Activated CD8-positive, alpha-beta memory T cell treated with anti-CD3 and anti-CD28 coated beads, Interleukin-2, amount 50 U/mL, for 1 hour (primary cell): ENCODE data around the gene NTRK2.

Experiments used
- DNase-seq: peaks from one replicate; pipeline ENCODE4 v3.0.0-alpha.2; 2020; ENCODE audit errors: extremely low read depth

Gene NTRK2

DNA sequence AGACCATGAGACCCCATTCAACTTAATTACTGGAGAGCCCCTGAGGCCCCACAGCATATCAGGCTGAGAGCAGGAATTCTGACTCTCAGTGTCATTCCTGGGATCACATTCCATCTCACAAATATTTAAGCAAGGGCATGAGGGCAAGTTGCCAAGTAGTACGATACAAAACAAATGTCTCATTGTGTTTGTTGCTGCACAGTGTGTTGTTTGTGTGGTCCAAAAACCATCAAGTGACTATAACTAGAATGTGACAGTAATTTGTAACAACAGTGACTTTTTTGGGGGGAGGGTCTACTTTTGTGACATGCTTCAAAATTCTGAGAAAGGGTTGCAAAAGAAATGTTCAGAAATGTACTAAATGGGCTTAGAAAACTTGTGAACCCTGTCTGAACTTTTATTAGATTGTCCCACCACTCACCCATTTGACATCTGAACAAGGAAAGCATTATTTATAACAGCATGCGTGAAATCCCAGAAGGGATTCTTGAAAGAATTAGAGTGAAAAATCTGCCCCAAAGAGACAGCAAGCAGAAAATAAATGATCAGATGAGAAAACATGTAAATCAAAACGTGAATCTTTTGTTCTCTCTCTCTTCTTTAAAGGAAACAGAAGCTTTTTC is 347.0 kb downstream of the NTRK2 start:
- no peak for DNase-seq

DNA sequence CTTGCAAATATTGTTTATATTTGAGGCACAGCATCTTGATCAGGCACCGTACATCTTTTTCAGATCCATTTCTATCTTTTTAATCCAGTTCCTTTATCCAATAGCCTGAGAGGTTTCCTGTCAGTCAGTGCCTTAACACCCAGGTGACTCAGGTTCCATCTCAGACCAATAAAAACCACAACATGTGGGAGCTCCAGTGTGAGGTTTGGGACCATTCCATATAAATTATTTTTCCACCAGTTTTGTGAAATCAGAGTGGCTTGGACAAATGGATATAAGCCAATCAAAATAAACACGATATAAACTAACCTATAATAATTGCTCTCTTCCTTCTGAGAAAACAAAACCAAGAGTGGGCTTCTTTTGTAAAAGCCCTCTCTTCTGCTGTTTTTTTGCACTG is 351.3 kb downstream of the NTRK2 start:
- no peak for DNase-seq

DNA sequence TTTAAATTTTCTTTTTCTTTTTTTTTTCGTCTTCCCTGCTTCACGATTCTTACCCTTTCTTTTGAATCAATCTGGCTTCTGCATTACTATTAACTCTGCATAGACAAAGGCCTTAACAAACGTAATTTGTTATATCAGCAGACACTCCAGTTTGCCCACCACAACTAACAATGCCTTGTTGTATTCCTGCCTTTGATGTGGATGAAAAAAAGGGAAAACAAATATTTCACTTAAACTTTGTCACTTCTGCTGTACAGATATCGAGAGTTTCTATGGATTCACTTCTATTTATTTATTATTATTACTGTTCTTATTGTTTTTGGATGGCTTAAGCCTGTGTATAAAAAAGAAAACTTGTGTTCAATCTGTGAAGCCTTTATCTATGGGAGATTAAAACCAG is 352.2 kb downstream of the NTRK2 start:
- no peak for DNase-seq

DNA sequence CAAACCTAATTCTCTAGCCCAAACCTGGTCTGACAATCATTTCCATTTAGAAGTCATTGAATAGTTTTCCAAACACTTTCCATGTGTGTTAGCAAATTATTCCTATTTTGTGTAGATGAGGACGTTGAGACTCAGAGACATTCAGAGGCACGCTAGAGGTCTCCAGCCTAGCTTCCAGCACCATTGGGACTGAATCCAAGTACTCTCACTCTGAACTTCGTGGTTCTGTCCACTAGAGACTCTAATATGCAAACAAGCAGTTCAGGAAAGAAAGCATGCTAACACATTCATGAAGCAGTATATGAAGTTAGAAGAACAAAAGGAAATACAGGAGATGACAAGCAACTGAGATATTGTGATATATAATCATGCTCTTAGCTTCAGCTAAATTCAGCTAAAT is 354.8 kb downstream of the NTRK2 start:
- no peak for DNase-seq

DNA sequence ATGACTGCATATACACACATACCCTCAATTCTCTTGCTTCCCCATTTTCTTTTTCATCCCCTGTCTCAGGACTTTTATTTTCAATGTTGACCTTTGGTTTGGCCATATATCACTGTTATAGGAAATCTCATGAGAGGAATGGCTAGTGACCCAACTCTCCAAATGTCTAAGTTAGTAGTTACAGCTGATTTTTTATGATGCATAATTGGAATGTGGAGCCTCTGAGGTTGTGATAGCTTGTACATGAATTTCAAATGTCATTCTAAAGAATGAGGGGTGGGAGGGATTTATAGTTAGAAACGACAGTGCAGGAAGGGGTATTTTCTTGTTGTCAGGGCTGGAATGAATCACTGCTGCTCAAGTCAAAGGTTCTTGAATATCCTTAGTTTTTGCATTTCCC is 356.1 kb downstream of the NTRK2 start:
- DNase-seq, result no peak

DNA sequence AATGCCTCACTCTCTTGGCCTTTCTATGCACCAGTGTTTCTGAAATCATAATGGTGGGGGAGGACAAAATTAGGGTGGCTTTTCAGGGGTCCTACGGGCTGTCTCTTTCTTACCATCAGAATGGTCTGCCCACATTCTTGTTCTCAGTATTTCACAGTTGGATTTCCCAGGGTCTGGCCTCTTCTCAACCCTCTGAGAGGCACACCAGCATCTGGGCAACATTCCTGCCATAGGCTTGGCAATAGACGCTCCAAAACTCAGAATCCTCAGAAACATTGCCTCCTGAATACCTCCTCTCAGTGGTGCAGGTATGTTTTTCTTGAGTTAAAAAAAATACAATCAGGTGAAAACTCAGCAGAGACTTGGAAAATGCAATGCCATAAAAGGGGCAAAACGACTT is 358.3 kb downstream of the NTRK2 start:
- no peak for DNase-seq

DNA sequence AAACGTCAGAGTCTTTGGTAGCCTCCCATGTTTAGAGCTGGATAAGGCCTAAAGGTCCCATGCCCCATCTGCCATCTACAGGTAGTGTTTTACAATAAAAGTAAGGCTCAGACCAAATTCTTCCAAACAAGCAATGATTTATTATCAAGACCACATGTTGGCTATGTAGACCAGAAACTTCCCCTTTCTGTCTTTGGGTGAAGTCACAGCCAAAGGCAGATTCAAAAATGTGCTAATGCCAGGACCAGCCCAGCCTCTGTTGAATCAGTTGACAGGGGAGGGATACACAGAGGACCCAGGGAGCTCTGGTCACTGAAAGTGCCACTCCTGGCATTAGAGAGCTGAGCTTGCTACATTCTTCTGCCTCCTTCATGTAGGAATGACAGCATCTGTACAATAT is 360.8 kb downstream of the NTRK2 start:
- DNase-seq, result no peak

DNA sequence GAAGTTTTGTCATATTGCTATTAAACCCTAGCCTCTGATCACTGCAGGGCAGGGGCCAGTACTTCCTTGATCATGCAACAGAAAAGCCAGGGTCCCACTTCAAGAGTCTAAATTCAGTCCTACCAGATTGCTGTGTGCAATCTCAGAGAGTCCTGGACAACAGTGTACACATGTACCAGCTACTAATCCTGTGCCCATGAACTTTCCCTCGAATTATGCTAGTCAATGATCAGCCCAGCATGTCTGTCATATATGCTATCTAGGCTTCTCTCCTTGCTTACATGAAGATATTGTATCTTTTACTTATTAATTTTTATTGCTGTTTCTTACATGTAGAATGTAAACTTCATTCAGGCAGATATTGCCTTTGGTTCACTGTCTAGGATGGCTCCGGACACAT is 367.0 kb downstream of the NTRK2 start:
- no peak for DNase-seq

DNA sequence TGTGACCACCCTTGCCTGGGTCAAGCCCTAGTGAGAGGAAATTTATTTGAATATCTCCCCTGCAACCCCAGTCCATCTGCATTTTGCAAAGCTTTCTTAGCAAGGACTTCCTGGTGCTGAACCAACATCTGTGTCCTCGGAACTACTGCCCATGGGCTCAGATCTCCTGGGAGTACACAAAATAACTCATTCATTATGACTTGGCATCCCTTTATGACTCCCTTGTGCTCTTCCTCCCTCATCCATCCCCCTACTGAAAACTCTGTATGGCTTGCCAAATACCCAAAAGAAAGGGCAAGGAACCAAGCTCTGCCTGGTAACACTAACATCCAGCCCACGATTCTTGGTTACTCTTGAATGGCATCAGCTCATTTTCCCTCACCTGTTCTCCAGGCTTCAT is 368.5 kb downstream of the NTRK2 start:
- DNase-seq, result no peak

DNA sequence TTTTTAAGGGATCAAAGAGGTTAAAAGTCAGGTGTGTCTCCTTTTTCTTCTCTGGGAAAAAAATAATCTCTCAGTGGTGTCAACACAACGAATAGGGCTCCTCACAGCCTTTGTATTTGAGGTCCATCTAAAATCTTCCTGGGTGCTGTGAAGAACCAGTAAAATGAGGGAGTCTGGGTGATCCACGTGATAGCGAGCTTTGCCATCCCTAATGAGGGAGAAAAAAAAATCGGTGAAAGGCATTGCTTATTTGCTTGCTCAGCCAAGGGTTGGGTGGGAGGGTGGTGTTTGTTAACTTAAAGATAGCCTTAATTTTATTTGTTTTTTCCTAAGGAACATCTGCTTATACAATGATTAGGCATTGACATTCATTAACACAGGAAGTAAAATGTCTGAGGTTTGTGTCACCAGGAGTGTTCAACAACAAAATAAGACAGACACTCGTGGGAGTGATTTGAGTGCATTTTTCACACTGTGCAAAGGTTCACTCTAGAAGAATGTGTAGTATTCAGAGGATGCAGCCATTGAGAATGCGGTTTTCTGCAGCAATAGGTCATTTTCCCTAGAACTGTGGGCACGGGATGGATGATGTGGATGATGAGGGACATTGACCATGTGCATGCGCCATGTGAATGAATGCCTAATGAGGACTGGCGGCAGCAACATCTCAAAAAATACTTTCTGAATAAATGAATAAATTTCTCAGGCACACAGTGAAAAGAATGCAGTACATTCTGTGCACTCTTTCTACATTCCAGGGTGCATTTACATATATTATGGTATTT is 369.5 kb downstream of the NTRK2 start:
- no peak for DNase-seq

DNA sequence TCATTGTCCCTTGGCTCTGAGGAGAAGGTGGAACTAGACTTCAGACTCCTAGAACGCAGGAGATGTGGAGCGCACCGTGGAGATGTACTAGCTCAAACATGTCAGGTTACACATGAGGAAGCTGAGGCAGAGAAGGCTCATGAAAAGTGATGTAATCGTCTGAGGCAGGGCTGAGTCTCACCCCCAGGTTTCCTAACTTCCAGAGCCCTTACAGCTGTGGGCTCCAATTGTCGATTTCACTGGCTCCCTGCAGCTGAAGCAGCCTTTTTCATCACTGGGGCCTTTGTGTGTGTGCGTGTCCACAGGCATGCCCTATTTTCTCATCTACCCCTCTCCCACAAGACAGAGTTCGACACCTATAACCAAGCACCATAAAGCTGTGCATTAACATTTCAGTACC is 370.6 kb downstream of the NTRK2 start:
- DNase-seq, result no peak

DNA sequence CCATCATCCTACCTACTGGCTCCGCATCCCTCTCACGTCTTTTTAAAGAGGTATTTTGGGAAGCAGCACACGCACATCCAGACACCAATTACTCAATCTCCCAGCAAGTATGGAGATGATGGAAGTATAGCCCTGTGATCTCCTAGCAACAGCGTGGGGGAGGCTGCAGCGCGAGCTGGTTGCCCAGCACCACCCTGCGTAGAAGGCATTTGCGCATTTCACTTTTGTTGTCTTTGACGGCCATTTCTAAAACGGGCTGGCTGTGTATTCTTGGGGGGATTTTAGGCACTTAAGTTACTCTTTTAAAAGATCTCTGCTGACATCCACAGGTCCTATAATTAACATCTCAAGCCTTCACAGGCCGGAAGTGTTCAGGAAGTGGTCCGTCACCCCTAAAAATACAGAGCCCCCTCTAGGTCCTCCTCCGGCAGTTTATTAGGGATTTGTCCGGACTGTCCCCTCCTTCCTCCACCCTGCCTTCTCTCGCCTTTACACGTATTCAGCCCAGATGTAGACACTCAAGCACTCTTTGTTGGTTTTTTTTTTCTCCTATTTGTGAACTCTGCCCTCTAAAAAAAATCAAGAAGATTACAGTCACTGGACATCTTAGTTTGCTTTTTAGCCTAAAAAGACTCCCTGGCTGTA is 371.4 kb downstream of the NTRK2 start:
- no peak for DNase-seq

DNA sequence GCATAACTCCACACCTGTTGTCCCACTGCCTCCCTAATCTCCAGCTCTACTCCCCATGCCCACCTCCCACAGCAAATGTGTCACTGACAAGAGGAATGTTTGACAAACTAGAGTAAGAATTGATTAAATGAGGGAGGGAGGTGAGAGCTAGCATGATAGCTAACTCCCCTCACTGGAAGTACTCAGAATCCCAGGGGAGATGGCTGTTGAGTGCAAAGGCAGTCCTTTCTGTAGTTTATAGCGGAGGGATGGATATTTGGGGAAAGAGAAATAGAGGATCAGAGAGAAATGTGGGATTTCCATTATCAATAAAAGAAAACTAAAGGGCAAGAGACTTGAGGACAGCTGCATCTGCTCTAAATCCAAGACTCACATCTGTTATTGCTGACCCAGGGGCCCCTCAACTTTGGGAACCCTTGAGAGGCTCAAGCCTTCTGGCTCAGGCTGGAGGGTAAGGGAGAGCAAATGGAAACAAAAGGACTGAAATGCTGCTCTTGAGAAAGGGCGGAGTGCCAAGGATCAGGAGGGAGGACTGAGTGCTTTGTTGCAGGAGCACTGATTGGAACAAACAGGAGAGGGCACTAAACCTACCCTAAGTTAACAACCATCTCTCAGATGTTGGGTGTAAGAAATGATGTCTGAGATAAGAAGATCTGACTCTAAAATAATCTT is 372.1 kb downstream of the NTRK2 start:
- no peak for DNase-seq

DNA sequence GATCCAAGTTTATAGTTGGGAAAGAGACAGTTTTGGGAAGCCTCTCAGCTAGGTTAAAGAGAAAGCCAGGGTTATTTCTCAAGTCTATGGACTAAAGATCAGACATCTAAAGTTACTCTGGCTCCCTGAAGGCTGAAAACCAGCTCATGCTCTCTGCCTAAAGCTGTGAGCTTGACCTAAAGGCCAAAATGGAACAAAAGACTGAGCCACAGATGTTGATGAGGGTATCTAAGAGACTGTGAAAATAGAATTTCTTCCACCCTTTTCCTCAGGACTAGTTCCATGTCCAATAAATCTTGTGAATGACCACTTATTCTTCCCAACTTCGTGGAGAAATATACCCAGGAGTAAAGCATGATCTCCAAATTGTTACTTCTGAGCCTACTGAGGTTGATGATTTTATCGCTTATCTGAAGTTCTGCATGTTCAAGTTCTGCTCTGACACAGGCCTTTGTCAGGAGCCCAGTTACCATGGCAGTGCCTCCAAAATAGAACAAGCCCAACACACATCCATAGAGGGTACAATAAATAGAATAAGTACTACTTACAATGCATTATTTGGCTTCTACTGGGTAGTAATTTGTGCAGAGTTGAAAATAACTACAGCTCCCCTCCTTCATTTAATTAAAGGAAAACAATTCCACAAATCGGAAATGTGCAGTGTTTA is 373.6 kb downstream of the NTRK2 start:
- DNase-seq, result no peak

DNA sequence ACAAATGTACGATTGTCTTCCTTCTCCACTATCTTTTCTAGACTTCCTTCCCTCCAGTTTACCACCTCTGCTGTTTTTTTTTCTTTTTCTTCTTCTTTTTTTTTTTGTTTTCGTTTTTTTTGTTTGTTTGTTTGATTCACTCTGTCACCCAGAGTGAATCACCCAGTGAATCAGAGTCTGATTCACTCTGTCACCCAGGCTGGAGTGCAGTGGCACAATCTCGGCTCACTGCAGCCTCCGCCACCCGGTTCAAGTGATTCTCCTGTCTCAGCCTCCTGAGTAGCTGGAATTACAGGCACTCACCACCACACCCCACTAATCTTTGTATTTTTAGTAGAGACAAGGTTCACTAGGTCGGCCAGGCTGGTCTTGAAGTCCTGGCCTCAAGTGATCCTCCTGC is 375.7 kb downstream of the NTRK2 start:
- DNase-seq, result no peak

DNA sequence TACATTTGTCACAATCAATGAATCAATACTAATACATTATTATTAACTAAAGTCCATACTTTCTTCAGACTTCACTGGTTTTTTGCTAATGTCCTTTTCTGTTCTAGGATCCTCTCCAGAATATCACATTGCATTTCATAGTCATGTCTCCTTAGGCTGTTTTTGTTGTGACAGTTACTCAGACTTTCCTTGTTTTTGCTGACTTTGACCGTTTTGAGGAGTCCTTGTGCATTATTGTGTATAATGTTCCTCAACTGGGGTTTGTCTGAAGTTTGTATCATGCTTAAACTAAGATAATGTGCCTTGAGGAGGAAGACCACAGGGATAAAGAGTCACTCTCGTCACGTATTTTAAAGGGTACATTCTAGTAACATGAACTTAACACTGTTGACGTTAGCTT is 376.9 kb downstream of the NTRK2 start:
- DNase-seq, result no peak

DNA sequence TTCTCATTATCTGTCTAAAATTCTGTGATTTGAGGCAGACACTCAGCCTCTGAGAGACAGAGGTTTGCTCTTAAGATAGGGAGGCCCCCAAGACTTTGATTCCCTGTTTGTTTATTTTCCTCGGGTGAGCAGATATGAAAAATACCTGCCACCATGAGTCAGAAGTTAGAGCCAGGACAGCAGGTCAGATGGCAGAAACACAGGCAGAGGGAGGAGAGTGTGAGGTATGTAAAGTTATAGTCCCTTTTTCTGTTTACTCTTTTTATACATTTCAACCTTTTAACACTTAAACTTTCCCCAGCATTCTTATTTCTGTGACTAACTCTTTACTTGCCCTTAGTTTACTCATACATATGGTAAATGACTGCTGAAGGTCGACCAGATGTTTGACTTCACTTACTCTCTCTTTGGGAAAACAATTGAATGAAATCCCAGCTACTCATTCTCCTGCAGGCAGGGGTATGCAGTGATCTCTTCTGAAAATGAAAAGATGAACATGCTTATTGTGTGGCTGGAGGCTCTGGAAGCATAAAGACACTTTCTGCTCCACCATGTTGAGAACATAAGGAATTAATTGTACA is 383.8 kb downstream of the NTRK2 start:
- no peak for DNase-seq

DNA sequence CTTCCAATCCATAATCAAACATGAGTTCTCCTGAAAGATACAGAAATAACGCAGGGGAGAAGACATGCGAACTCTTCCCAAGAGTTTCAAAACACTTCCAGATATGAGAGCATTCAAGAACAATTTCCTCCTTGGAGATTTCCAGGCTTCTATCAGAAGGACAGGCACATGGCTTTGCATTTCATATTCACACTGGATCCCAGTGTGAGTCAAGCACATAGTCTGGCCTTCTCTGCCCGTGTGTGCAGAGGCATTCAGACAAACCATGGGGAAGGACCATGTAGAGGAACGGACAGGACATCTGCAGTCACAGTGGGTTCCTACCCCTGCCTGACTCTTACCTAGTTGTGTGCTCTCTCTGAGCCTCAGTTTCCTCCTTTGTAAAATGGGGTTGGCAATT is 384.5 kb downstream of the NTRK2 start:
- no peak for DNase-seq

DNA sequence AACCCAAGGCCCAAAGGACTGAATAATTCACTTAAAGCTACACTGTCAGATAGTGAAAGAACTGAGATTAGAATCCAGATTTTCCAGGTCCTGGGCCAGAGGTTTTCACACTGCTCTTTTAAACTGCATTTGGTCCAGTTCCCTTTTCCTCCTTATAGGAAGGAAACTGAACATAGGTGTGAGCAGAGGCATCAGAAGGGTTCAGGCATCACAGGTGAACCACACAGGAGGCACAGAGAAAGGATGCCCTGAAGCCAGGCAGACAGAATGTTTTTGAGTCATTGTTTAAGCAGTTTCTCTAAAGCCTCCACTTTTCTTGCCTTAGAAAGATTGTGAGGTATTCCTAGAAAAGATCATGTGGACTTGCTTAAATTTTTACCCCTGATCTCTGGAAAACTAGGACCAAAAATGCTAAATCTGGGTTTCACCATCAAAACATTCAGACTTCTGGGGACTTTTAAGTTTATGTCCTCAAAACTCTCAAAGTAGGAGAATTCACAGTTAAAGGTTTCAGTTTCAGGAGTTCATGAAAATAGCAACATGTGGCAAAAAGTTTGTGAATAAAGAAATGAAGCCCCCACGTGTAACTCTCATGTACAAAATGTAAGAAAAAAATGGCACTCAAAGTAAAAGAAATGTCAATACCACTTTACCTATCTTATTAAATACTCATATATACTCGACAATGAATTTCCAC is 386.1 kb downstream of the NTRK2 start:
- DNase-seq, result no peak

DNA sequence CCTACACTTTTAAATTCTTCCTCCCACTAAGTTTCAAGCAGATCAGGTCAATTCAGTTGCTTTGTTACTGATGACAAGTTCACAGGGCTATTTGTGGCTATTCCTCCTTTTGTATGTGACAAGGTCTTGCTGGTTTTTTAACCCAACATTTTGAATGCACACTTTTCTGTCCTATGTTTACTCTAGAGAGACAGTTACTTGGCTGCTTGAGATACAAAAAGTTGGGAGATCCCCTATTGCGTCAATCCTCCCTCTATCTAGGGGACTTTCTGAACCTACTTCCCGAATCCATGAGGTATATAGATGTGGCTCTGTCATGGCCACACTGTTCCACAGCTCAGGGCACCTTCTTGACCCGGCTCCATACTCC is 386.7 kb downstream of the NTRK2 start:
- DNase-seq, result no peak

DNA sequence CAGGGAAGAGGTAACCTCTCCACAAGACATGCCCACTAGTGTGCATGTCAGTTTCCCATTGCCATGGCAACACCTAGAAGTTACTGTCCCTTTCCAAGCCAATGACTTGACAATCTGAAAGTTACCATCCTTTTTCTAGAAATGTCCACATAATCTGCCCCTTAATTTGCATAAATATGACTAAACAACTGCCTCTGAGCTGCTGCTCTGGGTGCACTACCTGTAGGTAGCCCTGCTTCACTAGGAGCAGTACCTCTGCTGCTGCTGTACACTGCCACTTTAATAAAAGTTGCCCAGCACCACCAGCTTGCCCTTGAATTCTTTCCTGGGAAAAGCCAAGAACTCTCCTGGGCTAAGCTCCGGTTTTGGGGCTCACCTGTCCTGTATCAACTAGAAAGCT is 392.4 kb downstream of the NTRK2 start:
- DNase-seq, result no peak
